SKM-1 (cell line): ENCODE data around the gene RELN.

Source experiments
- DNase-seq: peaks from one replicate; lab custom pipeline; 2025; ENCODE audit not compliant: unreplicated experiment; lab: John Stamatoyannopoulos, UW

RELN gene

GRCh38 chr7:103690242-103690974 lies 299.1 kb downstream of the RELN start:
- no peak for DNase-seq

GRCh38 chr7:103689255-103689654 lies 300.2 kb downstream of the RELN start:
- no peak for DNase-seq

DNA sequence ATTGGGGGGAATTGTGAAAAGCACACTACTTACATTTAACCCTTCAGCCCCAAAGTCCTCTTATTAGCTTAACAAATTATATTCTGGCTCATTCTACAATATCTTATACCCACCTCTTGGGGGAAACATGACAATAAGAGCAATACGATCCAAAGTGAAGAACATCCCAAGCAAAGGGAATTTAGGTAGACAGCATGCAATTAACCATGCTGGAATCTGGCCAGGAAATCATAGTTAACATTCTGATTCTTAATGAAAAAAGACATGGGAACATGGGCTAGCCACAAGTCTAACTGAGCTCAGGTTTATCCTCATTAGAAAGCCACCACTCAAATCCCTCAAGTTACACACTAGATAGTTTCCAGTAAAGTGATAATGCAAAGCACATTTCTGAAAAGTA lies 301.5 kb downstream of the RELN start:
- DNase-seq = no peak

DNA sequence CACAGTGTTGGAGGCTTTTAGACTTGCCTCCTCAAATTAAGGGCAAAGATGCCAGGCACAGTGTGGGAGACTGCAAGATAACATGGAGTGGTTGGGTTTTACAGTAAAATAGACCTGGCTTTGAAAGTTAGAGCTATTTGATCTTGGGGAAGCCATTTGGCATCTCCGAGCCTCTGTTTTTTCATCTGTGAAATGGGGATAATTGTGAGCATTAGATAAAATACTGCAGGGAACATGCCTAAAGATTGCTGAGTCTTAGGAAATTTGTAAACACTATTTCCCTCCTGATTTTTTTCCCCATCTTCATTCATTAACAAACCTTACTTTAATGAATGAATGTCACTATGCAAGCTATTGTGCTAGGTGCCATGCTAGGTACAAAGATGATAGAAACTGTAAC lies 302.2 kb downstream of the RELN start:
- no peak for DNase-seq

DNA sequence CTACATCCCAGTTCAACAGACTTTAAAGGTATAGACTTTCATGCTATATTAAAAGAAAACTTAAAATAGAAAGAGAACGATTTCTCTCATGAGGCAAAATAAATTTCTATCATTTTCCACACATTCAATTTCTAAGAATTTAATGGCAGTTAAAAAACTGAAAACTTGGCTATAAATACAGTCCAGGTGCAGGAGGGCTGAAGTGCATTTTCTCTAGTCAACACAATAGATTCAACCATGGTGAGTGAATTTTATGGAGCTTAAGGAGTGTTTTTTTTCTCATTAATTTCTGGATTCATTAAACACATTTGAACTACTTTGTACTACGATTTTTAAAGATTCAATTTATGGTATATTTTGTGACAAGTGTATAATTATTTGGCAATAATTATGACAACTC lies 302.7 kb downstream of the RELN start:
- no peak for DNase-seq

GRCh38 chr7:103686064-103686463 lies 303.4 kb downstream of the RELN start:
- DNase-seq = no peak

- DNase-seq = no peak
Measured at GRCh38 chr7:103685646-103686045, 303.8 kb downstream of the RELN start.

GRCh38 chr7:103683348-103683747 lies 306.1 kb downstream of the RELN start:
- no peak for DNase-seq

DNA sequence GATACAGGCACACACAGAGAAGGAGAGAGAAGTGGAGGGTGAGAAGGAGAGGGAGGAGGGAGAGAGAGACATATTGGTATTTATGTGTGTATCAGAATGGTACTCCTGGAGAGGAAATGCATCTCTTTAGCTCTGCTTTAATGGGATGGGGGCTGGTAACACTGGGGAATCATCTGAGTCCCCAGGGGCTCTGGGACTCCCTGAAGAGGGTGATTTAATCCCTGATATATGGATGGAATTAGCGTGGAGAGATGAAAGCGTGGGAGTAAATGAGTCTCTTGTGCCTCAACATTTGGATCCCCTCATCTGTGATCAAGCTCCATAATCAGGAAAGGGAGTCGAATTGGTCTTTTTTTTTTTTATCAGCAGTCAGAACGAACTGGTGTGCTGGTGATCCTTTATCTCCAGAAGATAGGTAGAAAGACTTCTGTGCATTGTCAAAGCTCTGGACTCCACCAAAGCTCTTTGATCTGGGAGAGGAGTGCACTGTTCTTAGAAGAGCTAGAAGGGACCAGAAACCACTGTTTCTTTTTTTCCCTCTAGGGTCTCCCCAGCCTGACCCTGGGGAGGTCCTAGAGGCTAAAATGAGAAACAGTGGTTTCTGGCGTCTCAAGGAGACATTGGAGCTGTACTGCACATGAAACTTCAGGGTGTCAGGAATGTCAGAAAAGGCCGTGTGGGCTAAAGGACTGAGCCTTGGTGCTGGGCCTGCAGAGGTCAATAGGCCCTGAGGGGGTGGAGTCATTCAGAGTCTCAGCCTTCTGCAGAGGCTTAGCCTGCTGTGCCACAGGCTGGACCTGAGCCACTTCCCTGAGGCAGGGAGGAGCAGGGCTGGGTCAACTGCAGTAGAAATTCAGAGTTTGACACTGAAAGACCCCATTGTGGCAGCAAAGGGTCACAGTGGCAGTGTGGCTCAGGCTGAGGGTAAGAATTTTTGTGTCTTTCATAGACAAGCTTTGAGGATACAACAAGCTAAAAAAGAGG lies 309.0 kb downstream of the RELN start:
- no peak for DNase-seq

DNA sequence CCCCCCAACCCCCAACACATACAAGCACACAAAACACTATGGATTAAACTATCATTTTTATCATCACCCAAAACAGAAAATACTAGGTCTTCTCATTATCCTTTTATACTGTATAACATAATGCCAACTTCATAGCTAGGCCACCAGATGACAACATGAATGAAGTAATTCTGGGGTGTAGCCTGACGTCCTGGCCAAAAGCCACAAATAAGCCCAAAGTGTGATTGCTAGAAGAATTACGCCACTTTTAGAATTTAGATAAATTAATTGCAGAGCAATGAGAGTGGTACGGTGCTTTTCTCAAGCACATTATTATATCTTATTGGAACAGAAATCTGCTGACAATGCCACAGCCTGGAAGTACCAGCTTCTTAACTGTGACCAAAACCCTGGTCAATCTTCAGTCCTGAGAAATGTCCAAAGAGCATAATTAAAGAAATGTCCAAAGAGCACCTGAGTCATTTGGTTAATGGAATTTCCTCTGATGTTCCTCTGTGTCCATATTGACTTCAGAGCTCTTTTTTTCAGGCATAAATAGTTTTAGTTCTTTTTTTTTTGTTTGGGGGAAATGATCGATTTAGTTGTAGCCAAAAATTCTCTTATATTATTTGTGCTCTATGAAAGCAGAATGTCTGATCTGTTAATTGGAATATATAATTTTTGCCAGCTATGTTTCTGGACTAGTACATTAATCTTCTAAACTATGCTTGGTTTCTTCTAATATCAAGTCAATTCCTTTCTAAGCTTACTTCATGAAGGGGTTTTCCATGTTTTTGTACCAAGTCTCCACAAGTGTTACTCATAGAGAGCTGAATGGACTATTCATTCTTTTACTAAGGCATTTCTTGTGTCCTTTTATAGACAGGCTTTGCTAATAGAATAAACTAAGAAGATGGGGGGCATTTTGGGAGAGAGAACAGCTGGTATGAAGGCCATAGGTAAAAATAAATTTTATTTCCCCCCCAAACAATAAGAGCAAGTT lies 310.0 kb downstream of the RELN start:
- DNase-seq = no peak

- no peak for DNase-seq
Measured at GRCh38 chr7:103668279-103668941, 321.0 kb downstream of the RELN start.

DNA sequence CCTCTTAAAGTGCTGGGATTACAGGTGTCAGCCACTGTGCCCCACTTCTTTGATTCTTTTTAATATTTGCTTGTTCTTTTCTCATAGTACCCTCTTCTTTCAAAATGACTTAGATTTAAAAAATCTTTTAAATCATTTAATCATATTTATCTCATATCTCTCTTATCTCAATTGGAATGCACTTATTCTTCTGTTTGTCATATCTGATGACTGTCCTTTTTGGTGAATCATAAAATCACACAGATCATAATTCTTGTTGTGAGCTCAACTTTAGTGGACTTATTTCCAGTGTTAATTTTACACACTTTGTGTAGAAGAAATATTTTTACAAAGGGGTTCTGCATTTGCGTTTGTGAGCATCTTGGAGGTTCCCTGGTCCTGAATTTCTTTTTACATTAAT lies 323.1 kb downstream of the RELN start:
- no peak for DNase-seq

DNA sequence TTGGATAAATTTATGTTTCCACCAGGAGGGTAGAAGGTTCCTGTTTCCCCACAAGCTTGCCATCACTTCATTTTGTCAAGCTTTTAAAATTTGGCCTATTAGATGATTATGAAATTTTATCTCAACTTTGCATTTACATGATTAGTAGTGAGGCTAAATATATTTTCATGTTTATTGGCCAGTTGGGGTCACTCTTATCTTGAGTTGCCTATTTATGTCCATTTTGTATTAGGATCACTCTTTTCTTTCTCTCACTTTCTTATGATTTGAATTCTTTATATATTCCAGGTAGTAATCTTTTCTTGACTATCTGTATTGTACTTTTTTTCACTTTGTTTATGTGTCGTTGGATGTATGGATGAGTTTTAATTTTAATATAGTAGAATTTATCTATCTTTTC lies 324.9 kb downstream of the RELN start:
- no peak for DNase-seq

DNA sequence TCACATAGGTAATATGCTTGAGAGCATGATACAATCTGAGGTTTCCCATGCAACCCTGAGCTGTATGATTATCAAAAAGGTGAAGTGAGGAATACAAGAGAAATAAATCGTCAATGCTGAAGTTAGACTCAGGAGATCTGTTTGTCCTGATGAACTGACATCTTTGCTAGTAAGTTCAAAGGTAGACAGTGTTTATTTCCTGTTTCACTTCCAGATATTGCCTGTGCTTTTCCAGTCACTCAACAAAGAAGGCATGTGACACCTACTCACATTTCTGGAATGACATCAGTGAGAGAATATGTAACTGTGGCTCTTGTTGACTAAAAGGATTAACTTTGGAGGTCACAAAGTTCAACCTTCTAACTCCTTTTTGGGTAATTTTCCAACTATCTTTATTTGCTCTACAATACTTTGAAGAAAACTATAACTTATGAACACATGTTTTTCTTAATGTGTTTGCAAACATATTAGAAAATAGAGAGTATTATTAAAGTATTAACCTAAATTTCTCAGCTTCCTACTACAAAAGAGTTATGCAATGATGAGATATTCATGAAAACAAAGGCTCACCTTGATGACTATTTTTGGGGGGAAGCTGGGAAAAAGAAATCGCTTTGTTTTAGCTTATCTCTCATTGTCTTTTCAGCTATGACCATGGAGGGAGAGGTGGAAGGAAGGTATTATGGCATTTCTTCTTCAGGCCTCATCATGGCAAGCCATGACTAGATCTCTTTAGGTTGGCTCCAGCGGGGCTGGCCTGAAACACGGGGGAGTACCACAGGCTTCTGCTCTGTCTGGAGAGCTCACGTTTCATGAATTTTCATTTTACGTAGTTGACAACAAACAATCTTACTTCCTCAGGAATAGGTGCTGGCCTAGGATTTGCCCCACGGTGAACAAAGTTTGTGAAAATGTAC lies 328.7 kb downstream of the RELN start:
- DNase-seq = no peak

- DNase-seq = no peak
Measured at GRCh38 chr7:103658055-103659005, 331.1 kb downstream of the RELN start.

DNA sequence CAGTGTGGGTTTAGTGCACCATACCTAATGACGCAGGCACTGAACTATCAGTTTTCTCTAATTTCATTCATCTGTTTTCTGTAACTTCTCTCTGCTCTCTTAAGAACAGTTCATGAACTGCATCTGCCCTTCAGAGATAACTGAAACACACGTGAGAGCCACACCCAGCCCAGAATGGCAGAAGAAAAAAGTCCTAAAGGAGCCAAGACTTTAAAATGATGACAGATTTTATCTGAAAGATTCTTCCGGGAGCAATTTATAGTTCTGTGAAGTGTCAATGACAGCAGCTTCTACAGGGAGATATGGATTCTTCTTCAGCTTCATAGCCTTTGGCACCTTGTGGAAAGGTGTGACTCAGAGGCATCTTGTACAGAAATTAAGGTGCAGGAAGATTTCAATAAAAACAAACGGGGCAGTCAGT lies 332.0 kb downstream of the RELN start:
- no peak for DNase-seq

- no peak for DNase-seq
Measured at GRCh38 chr7:103656221-103656620, 333.2 kb downstream of the RELN start.
